Ishikawa (cell line): Measurements from ENCODE around the gene TMEM138.

Experiments used
- CEBPB ChIP-seq: IDR thresholded peaks from 2 replicates; pipeline ENCODE4 v1.6.1; 2012
- CREB1 ChIP-seq: IDR thresholded peaks from 2 replicates; pipeline ENCODE4 v1.6.1; 2012; ENCODE audit warnings: low read depth
- EGR1 ChIP-seq: IDR thresholded peaks from 2 replicates; pipeline ENCODE4 v1.6.1; 2012
- EP300 ChIP-seq: IDR thresholded peaks from 2 replicates; pipeline ENCODE4 v1.6.1; 2012; ENCODE audit warnings: borderline replicate concordance
- FOXM1 ChIP-seq: IDR thresholded peaks from 2 replicates; pipeline ENCODE4 v1.6.1; 2012; ENCODE audit warnings: low read depth, borderline replicate concordance
- MAX ChIP-seq: IDR thresholded peaks from 2 replicates; pipeline ENCODE4 v1.6.1; 2012
- NFIC ChIP-seq: IDR thresholded peaks from 2 replicates; pipeline ENCODE4 v1.6.1; 2012
- RAD21 ChIP-seq: IDR thresholded peaks from 2 replicates; pipeline ENCODE4 v1.6.1; 2012; ENCODE audit warnings: low read depth
- REST ChIP-seq: IDR thresholded peaks from 2 replicates; pipeline ENCODE4 v1.6.1; 2012; ENCODE audit warnings: low read depth, mild to moderate bottlenecking
- TAF1 ChIP-seq: IDR thresholded peaks from 2 replicates; pipeline ENCODE4 v1.6.1; 2012; ENCODE audit warnings: low read depth, mild to moderate bottlenecking
- TCF12 ChIP-seq: IDR thresholded peaks from 2 replicates; pipeline ENCODE4 v1.6.1; 2012; ENCODE audit warnings: low read depth
- TEAD4 ChIP-seq: IDR thresholded peaks from 2 replicates; pipeline ENCODE4 v1.6.1; 2012
- USF1 ChIP-seq: IDR thresholded peaks from 2 replicates; pipeline ENCODE4 v1.6.1; 2012
- YY1 ChIP-seq: IDR thresholded peaks from 2 replicates; pipeline ENCODE4 v1.6.1; 2012; ENCODE audit warnings: low read depth
- ZBTB7A ChIP-seq: IDR thresholded peaks from 2 replicates; pipeline ENCODE4 v1.6.1; 2012; ENCODE audit warnings: low read depth

TMEM138 gene

GRCh38 chr11:61416941-61417340, 54.8 kb downstream of the TMEM138 start:
- TF ChIP-seq CREB1 (no peak), CEBPB (no peak), USF1 (no peak), FOXM1 (no peak)

- no peak for TF ChIP-seq CEBPB
- TF ChIP-seq TEAD4: no peak
- no peak for TF ChIP-seq CREB1
- no peak for TF ChIP-seq REST
- TF ChIP-seq RAD21: no peak
- TF ChIP-seq FOXM1: no peak
- no peak for TF ChIP-seq YY1
- no peak for TF ChIP-seq NFIC
- TF ChIP-seq MAX: no peak
- TF ChIP-seq TCF12: no peak
- TF ChIP-seq ZBTB7A: no peak
- no peak for TF ChIP-seq TAF1
- TF ChIP-seq USF1: no peak
- no peak for TF ChIP-seq EGR1
- TF ChIP-seq EP300: no peak
Observed at GRCh38 chr11:61417670-61418069, 55.5 kb downstream of the TMEM138 start.

GRCh38 chr11:61418136-61418535, 56.0 kb downstream of the TMEM138 start:
- TF ChIP-seq CEBPB (no peak), TCF12 (no peak), MAX (no peak), TAF1 (no peak), EGR1 (no peak), NFIC (no peak), EP300 (no peak), TEAD4 (no peak), RAD21 (no peak)
